ENCODE measurements around the gene IL6. TPM values are rescaled to one million over a fixed set of nuclear protein-coding genes. Genes with fewer than 3 reads are reported as not detected.
"Not testable (repeated sequence)": the region's sequence is repeated elsewhere in the genome, so short reads cannot be mapped to it uniquely, and the experiment has no call there.

The IL6 gene
- polyA plus RNA-seq (ENCODE audit: insufficient read length in 4 of 4): not detected

GRCh38 chr7:22726907-22727713, at the start of gene IL6:
IL6 (plus strand) TSS chr7:22727200; CDS start chr7:22727263, 63 bp downstream.
- peak in 1 of 4 donors; percentile 55 for DNase-seq (ENCODE audit: low read depth in 4 of 4, low spot score in 2 of 4)

- not testable (repeated sequence) for DNase-seq (ENCODE audit: low read depth in 4 of 4, low spot score in 2 of 4)
These were observed 49.7 kb upstream of the IL6 start for GRCh38 chr7:22677263-22677662.

- DNase-seq (ENCODE audit: low read depth in 4 of 4, low spot score in 2 of 4): no peak
These were observed 49.3 kb upstream of the IL6 start for GRCh38 chr7:22677680-22678079.

GRCh38 chr7:22680482-22680911, 46.5 kb upstream of the IL6 start:
- DNase-seq (ENCODE audit: low read depth in 4 of 4, low spot score in 2 of 4): no peak

GRCh38 chr7:22681312-22681711, 45.7 kb upstream of the IL6 start:
- no peak for DNase-seq (ENCODE audit: low read depth in 4 of 4, low spot score in 2 of 4)

GRCh38 chr7:22681852-22682657, 44.9 kb upstream of the IL6 start:
- no peak for DNase-seq (ENCODE audit: low read depth in 4 of 4, low spot score in 2 of 4)

- no peak for DNase-seq (ENCODE audit: low read depth in 4 of 4, low spot score in 2 of 4)
These were observed 43.6 kb upstream of the IL6 start for GRCh38 chr7:22683379-22683778.

- no peak for DNase-seq (ENCODE audit: low read depth in 4 of 4, low spot score in 2 of 4)
These were observed 40.4 kb upstream of the IL6 start for GRCh38 chr7:22686620-22687019.

GRCh38 chr7:22688084-22688483, 38.9 kb upstream of the IL6 start:
- DNase-seq (ENCODE audit: low read depth in 4 of 4, low spot score in 2 of 4): no peak

GRCh38 chr7:22688934-22689333, 38.1 kb upstream of the IL6 start:
- not testable (repeated sequence) for DNase-seq (ENCODE audit: low read depth in 4 of 4, low spot score in 2 of 4)

GRCh38 chr7:22694597-22695207, 32.3 kb upstream of the IL6 start:
- no peak for DNase-seq (ENCODE audit: low read depth in 4 of 4, low spot score in 2 of 4)

GRCh38 chr7:22695476-22696132, 31.4 kb upstream of the IL6 start:
- no peak for DNase-seq (ENCODE audit: low read depth in 4 of 4, low spot score in 2 of 4)

- no peak for DNase-seq (ENCODE audit: low read depth in 4 of 4, low spot score in 2 of 4)
These were observed 30.3 kb upstream of the IL6 start for GRCh38 chr7:22696541-22697228.

- no peak for DNase-seq (ENCODE audit: low read depth in 4 of 4, low spot score in 2 of 4)
These were observed 29.6 kb upstream of the IL6 start for GRCh38 chr7:22697322-22697859.

GRCh38 chr7:22697876-22698606, 29.0 kb upstream of the IL6 start:
- DNase-seq (ENCODE audit: low read depth in 4 of 4, low spot score in 2 of 4): no peak

- no peak for DNase-seq (ENCODE audit: low read depth in 4 of 4, low spot score in 2 of 4)
These were observed 28.2 kb upstream of the IL6 start for GRCh38 chr7:22698767-22699166.

- no peak for DNase-seq (ENCODE audit: low read depth in 4 of 4, low spot score in 2 of 4)
These were observed 26.4 kb upstream of the IL6 start for GRCh38 chr7:22700559-22701002.

- DNase-seq (ENCODE audit: low read depth in 4 of 4, low spot score in 2 of 4): no peak
These were observed 24.5 kb upstream of the IL6 start for GRCh38 chr7:22702516-22702915.

Measured in left renal cortex interstitium (tissue), 4 donors.